Measurements from ENCODE around the gene KIF18B.

KIF18B gene

DNA sequence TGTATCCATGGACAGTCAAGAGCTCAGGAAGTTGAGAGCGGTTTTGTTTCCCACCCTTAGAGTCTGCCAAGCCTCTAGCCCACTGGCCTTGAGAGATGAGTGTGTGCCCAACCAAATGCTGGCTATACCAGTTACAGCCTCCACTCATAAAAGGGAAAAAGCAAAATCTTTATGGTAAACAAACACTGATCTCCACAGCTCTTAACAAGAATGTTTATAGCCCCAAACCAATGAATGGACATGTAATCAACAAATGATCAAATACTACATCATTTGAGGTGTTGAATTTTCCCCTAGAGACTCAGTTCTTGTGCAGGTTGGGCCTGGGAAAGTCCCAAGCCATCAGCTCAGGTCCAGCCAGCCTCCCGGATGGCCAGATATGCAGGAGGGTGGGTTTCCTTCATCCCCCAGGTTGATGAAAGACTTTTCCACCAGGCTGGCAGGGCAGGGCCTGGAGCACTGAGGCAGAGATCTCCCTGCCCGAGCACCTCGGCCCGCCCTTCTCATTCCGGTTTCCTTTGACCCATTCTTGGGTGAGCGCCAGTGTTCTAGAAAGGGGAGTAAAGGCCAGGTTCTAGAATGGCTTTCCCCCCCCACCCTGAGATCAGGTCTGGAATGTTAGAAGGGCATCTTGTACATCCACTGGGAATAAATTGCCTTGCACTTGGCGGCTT, 44.4 kb downstream of the KIF18B start:
- peak; percentile 26 for DNase-seq

- DNase-seq, result peak; percentile 18
Measured at GRCh38 chr17:44902135-44902760, 45.3 kb downstream of the KIF18B start.

DNA sequence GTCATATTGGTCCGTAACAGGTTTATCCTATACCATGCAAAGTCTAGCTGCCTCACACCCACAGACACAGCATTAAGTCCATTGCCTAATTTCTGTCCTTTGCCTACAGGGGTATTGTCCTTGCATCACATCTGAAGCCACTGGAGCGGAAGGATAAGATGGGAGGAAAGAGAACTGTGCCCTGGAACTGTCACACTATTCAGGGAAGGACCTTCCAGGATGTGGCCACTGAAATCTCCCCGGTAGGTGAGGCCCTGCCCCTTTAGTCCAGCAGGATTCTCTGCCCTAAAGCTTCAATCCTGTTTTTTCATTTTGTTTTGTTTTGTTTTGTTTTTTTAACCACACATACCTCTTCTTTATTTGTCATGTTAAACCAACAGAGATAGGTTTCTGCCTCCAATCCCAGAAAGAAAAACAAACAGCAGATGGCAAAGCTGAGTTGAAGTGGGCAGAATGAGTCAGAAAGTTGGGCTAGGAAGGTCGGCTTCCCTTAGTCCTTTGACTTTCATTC, 46.1 kb downstream of the KIF18B start:
- no peak for DNase-seq

DNA sequence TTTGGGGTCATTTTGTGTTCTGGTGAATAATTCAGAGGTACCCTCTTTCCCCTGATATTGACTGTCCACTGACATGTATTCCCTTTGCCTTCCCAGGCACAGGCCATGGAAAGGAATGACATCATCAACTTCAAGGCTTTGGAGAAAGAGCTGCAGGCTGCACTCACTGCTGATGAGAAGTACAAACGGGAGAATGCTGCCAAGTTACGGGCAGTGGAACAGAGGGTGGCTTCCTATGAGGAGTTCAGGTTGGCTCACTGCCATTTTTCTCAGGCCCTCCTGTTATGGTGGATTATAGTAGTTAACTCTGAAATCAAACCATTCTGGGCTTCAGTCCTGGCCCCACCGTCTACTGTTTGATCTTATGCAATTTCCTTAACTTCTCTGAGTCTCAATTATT, 46.7 kb downstream of the KIF18B start:
- peak; percentile 51 for DNase-seq

GRCh38 chr17:44899074-44899782, 48.3 kb downstream of the KIF18B start, which contains the start of gene EFTUD2:
EFTUD2 (minus strand) TSS chr17:44899445; CDS start chr17:44894521, 4,924 bp downstream.
- peak; percentile 95 for DNase-seq

GRCh38 chr17:44898768-44899073, 48.9 kb downstream of the KIF18B start:
- DNase-seq, result peak; percentile 55

DNA sequence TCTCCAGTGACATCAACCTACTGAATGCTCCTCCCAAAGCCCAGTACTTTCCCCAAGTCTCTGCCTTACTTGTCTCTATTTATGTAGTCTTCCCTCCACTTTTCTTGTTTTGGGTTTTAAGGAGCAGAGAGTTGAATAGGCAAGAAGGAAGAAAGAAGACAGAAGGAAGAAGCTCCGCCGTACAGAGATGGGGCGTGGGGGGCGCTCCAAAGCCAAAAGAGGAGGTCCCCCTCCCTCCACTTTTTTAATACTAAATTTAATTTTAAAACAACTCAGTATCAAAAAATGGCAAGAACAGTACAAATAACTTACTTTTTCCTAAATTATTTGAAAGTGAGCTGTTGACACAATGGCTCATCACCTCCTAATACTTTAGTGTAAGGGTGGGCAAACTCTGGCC, 52.9 kb downstream of the KIF18B start:
- DNase-seq, result no peak

- DNase-seq, result no peak
Measured at GRCh38 chr17:44892250-44892649, 55.3 kb downstream of the KIF18B start.

DNA sequence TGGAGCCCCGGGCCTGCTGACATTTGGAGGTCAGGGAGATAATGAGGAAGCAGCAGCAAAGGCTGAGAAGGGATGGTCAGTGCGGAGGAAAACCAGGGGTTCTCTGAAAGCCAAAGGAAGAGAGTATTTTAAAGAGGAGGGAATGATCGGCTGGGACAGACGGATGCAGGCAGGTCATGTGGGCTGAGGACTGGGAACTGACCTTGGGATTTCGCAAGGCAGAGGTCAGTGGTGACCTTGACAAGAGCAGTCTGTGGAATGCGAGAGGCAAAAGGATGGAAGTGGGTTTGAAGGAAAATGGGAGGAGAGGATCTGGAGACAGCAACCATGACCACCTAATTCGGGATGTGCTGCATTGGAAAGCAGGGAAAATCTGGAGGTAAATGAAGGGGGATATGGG, 58.6 kb downstream of the KIF18B start:
- no peak for DNase-seq

DNA sequence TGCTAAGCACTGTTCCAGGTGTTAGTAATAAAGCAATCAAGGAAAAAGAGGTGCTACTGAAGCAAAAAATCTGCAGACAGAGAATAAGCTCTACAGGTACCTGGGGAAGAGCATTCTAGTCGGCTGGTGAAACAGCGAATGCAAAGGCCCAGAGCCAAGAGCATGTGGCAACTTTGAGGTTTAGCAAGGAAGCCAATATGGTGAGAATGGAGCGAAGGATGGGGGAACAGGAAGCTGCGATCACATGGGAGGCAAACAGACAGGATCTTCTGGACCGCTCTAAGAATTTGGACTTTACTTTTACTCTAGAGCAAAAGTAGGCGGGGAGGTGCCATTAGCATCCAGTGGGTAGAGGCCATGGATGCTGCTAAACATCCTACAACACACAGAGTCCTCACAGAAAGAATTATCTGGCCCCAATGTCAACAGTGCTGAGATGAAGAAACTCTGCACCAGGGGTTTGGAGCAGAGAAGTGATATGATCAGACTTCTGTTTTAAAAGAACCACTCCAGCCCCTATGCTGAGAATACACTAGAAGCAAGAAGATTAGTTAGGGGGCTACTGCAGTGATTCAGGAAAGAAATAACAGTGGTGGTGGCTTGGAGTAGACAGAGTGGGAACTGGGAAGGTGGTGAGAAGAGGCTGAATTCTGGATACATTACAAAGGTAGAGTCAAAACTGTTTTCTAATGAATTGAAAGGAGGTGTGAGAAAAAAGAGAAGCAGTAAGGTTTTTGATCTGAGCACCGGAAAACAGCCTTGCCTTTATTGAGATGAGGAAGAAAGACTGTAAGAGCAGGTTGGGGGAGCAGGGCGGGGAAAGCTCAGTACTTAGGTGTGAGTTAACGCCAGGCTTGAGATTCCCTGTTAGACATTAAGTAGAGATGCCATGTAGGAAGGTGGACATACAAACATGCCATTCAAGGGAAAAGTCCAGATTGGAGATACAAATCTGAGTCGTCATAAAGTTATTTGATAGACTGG, 59.3 kb downstream of the KIF18B start:
- no peak for DNase-seq

GRCh38 chr17:44887016-44887415, 60.6 kb downstream of the KIF18B start:
- DNase-seq, result no peak

DNA sequence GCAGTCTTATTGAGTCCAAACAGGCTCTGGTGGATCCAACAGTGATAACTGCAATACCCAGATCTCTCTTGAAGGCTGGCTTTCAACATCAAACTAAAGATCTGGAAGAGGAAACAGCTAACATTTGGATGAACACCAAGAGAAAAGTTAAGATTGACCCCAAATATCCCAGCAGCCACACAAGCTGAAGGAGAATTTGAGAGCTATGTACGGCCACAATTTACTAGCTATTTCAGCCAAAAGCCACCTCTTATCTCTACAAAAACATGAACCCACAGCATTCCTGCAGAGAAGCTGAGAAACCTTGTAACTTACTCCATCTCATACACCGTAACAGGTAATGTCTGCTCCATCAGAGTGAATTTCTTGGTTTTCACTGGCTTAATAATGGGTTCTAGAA, 62.6 kb downstream of the KIF18B start:
- no peak for DNase-seq

- no peak for DNase-seq
Measured at GRCh38 chr17:44881145-44881544, 66.4 kb downstream of the KIF18B start.

DNA sequence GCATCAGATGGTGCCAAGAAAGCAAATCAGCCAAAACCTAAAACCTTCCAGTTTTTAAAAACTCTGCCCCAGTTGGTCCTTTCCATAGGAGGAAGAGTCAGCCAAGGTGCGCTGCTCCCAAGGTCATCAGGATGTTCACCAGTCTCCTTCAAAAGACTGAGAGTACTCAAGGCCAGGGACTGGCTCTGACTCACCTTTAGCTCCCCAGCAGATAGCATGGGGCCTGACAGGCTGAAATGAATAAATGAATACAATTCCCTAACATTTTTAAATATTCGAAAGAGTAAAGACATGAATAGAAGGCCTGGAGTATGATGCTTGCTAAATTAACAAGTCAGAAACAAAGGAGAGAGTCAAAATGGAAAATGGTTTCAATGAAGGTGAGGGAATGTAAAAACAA, 67.5 kb downstream of the KIF18B start:
- DNase-seq, result no peak

- DNase-seq, result no peak
Measured at GRCh38 chr17:44879376-44879775, 68.2 kb downstream of the KIF18B start.

DNA sequence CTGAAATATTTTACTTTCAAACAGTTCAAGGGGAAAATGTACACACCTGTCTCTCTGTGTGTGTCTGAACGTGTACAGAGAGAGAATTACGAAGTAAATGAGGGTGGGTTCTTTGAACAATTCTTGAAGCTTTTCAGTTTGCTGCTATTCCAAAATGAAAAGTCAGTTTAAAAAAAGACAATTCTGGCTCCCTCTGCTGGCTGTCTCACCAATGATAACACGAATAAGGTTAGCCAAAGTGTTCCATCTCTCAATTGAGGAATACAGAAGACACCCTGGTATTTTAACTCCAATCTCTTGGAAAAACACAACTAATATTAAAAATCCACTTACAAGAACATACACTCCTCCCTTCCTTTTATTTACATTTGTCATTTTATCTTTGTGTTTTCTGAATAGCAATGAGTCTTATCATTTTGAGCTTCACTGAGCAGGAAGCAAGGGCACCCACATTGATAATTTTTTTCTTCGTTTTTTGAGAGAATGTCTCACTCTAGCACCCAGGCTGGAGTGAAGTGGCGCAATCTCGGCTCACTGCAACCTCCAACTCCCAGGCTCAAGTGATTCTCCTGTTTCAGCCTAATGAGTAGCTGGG, 68.8 kb downstream of the KIF18B start:
- no peak for DNase-seq

DNA sequence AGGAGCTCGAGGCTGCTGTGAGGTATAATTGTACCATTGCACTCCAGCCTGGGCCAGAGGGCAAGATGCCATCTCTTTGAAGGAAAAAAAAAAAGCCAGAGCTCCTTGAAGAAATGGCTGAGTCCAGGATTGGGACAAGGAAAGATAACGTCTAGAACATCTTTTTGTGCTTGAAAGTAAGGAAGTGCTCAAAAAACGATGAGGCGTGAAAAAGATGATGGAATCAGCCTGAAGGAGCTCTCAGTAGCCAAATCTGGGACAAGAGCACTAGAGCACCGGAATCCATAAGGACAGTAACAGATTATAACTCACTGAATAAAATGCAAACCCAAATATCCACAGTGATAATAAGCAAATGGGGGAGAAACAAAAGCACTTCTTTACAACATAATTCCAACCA, 70.5 kb downstream of the KIF18B start:
- DNase-seq, result no peak

DNA sequence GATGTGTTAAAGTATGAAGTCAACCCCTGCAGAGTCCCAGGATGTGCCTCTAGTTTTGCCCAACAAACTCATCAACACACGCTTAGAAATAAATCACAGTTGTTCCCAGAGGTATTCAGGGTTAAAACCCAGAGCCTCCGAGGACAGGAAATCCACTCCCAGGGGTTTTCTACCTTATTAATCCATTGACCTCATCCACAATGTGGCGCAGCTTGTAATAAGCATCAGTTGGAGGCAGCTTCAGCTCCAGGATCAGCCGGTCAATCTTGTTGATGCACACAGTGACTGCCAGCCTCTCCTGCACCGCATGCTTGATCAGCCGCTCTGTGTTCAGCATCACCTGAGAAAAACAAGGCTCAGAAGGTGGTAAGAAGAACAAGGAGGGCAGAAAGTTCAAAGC, 71.8 kb downstream of the KIF18B start:
- DNase-seq, result no peak

Data from femur (tissue), 1 donor.